NCI-H2081 treated with DMSO at 0.1 percent for 48 hours (cell line): ENCODE results near the gene GUK1.
"Not testable (repeated sequence)": the region's sequence is repeated elsewhere in the genome, so short reads cannot be mapped to it uniquely, and the experiment has no call there.

Experiments
- DNase-seq: peaks from one replicate; lab custom pipeline; 2025; lab: John Stamatoyannopoulos, UW

Gene GUK1

DNA sequence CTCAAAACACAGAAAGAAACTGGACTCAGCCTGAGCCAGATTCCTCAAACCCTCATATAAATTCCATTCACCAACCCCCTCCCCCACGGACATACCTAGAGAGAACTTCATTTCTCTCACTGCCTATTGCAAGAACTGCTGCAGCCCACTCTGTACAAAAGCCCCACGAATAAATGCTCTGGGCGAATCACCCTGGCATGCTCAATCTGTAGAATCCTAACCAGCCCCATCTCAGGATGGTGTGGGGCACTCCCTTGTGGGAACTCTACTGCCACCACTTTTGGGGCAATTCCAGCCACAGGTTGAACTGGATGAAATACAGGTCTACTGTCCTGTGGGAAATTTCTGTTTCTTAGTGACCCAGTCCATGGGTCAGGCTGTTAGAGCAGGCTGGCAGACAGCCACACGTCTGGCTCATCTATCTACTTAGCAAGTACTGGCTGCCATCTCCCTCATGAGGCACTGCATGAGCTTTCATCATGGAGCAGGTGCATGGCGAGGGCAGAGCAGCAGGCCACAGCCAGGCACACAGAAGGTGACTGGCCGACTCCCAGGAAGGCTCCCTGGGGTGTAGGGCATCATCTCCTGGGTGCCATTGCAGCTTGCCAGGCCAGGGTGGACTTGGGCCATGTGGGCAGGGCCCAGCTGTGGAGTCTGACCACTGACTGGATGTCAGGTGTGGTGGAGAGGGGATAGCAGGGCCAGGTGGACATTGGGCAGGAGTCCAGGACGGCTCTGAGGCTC, 35.4 kb upstream of the GUK1 start:
- no peak for DNase-seq

DNA sequence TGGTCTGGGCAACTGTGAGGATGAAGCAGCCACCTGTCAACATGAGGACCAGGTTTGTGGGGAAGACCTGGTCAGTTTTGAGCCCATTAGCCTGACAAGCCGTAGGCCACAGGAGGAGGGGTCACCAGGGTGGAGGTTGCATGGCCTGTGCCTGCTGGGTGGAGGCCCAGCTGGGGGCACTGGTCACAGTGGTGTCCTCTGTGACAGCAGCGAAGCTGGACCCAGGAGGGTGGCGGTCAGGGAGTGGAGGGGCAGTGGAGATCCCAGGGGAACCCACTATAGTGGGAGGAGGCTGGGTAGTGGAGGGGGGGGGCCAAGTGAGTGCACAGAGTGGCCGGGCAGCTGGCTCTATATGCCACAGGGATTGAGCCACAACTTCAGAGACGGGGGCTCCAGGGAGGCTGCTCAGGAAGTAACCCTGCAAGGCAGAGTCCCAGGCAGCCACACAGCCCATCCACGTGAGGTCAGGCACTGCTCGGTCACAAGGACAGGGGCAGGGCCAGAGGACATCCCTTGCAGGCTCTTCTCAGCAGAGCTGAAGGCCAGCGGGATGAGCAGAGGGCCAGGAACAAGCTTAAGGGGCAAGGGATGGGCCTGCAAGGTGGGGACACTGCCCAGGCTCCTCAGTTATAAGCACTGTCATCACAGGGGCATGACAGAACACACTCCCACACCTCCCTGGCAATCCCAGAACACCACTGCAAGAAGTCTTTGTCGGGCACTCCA, 34.6 kb upstream of the GUK1 start:
- no peak for DNase-seq

DNA sequence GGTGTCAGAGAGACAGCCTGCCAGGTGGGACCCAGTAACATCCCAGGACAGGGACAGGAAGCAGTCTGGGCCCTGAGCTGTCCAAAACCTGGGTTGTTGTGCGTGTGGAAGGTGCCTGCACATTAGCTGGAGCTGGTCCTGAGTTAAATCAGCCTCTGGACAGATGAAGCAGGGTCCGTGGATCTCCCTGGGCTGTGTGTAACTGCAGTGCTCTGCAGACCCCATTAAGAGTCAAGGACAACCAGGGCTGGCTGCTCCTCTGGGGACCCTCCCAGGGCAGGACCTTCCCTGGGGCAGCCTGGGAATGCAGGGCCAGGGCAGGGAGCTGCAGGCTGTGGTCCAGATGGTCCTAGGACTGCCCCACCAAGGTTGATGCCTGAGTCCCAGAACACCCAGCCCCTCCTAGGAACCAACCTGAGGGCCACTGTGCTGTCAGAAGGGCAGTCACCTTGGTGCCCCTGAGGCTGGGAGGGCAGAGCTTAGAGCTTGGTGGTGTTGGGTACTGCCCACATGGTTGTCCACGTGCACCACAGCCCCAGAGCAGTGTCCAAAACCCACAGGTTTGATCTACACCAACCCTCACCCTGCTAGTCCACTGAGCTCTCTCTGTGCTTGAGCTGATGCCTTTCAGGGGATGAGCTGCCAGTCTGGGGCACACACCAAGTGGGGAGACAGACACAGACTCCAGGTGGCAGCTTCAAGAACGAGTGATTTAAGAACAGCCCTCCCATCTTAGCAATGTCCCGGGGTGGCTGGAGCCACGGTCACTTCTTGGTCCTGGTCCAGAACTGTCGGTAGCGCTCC, 33.9 kb upstream of the GUK1 start:
- no peak for DNase-seq

DNA sequence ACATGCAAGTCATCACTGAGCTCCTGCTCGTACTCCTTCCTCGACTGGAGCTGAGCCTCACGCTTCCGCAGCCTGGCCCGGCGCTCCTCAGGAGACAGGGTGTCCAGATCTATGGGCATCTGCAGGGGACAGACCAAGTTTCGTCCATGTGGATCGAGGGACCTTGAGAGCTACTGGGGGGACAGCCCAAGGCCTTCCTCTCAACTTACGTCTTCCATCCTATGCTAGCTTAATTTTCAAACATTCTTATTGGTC, 33.4 kb upstream of the GUK1 start:
- DNase-seq: no peak

DNA sequence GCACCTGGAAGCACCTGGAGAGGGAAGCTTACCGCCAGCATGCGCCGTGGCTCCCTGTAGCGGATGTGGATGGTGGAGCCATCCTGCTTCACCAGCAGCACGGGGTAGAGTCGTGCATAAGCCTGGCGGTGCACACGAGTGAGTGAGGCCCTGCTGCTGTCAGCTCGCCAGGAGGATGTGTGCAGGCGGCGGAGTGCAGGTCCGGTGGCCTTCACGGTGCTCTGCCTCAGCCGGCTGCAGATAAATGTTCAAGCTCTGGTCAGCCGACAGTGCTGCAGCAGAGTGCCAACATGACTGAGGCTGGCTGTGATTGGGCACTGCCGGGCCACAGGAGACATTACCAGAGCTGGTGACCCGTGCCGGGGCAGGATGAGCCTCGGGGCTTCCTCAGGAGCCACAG, 32.4 kb upstream of the GUK1 start:
- DNase-seq: no peak

DNA sequence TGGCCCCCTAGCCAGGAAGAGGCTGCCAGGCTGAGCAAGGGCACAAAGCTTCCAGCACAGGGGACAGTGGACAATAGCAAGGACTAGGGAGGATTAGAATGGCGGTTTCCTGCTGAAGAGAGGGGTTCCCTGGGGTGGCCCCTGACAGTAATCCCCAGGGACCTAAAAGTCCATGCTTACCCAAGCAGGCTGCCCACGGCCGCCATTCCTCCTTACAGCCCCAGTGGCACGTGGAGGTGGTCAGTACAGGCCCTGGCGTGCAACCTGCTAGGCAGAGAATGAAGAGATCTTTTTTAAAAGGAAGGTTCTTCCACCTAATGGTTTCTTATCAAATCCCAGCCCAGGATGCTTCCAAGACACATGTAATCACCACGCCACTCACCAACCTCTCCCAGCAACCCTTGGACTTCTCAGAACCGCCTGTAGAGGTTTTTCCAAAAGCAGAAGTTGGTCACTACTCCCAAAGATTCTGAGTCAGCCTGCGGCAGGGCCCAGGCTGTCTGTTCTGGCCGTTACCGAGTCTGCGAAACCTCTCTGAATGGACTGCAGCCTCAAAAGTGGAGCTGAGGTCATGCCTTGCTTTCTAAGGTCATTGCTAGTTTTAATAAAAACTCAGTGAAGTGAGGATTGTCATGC, 31.9 kb upstream of the GUK1 start:
- no peak for DNase-seq

DNA sequence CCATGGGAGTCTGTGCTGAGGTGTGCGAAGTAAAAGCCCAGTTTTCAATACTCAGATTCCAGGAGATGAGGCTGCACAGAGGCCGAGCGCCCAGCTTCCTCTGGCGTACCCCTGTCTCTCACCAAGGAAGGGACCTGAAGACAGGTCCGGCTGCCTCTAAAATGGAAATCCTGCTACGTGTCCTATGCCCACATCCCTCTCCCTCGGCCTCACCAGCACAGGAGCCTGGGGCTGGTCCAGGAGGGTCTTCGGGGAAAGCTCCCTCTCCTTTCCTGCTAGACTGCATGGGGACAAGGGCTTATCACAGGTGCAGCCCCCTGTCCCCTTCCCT, 31.4 kb upstream of the GUK1 start:
- DNase-seq: no peak

DNA sequence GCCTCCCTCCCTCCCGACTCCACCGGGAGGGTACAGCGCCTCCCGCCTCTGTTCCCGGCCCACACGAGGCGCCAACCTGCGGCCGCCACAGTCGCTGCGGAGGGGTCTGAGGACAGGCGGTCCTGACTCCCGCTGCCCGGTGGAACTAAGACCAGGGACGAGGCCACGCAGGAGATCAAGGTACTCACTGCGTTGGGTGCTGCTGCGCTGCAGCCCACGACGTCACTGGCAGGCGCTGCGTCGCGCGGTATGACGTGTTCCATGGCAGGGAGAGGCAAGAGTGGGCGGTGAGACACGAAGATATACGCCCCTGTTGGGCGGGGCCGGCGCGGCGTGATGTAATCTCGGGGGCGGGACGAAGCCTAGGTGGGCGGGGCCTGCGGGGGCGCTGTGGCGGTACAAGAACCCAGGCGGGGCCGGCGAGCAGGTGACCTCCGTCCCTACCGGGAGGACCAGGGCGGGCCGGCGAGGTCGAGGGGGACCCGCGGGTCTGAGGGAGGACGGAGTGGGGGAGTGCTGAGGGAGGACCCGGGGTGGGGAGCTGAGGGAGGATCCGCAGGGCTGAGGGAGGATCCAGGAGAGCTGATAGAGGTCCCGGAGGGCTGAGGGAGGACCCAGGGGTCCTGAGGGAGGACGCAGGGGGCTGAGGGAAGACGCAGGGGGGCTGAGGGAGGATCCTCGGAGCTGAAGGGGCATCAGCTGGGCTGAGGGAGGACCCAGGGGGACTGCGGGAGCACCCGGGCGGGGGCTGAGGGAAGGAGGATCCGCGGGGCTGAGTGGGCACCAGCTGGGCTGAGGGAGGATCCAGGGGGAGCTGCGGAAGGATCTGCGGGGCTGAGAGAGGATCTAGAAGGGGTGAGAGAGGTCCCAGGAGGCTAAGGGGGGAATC, 30.8 kb upstream of the GUK1 start, which contains the start of gene MRPL55:
Gene MRPL55 (minus strand): TSS at position 227 of the 889 bp plus-strand sequence. CDS start 1,039 bp downstream, outside the sequence.
- peak; percentile 71 for DNase-seq

DNA sequence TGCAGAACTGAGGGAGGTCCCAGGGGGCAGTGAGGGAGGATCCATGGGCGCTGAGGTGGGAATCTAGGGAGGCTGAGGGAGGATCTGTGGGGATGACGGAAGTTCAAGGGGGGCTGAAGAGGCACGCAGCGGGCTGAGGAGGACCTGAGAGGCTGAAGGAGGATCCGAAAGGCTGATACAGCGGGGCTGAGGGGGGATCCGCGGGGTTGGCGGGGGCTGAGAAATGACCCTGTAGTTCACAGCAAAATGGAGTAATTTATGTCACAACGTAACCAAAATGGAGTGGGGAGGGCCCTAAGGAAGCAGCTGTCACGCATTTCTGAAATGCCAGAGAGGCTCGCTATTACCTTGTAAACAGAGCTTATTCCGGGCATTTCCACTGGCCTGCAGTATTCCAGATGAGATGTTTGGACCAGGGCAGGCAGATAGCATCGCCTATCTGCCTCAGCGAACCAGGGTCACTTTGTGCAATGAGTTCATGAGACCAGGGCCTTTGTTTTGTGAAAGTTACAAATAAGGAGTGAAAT, 30.1 kb upstream of the GUK1 start:
- DNase-seq: no peak

DNA sequence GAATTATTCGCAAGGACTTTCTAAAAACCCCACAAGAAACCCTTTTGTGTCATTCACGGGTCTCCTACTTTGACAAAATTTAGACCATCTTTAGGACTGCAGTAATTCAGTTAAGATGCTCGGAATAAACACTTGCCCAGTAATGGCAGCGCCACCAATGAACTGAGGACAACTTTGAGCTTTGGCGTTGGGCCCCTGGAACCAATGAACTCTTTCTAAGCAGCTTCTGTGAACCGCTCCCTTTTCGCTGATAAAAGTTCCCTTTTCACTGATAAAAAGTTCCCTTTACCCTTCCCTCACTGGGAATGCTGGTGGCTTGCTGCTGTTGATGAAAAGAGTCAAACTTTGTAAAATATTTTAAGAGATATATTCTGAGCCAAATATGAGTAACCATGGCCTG, 29.5 kb upstream of the GUK1 start:
- DNase-seq: no peak

DNA sequence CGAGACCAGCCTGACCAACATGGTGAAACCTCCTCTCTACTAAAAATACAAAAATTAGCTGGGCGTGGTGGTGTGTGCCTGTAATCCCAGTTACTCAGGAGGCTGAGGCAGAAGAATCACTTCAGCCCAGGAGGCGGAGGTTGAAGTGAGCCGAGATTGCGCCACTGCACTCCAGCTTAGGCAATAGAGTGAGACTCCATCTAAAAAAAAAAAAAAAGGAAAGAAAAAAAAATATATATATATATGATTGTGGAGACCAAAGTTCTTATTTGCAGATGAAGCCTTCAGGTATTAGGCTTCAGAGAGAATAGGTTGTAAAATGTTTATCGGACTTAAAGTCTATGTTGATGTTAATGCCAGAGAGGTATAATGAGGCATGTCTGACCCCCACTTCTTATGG, 28.8 kb upstream of the GUK1 start:
- not testable (repeated sequence) for DNase-seq

DNA sequence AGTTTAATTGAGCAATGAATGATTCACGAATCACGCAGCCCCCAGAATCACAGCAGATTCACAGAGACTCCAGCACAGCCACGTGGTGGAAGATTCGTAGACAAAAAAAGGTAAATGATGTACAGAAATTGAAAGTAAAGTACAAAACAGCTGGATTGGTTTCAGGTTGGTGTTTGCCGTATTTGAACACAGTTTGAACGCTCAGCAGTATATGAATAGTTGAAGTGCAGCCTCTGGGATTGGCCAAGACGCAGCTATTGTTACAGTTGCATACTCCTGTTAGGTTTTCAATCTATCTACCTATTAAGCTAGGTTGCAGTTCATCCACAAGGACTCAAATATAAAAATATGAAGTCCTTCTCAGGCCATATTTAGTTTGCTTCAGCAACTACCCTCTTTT, 27.9 kb upstream of the GUK1 start:
- DNase-seq: no peak

DNA sequence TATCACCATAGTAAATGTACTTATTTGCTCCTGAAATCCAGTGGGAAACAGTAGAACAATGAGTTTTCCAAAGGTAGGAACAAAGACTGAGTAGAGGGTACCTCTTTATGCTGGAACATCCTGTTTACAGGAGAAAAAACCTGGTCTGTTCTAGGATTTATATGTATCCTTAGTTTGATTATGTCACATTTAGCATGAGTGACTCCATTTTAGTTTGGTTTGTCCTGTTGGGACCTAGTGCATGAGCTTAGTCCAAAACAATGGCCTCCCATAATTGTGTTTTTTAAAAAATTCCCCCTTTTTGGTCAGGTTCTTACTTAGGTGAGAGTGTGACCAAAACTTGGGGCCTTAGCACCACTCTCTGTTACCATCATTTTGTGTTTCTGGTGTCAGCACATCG, 27.5 kb upstream of the GUK1 start:
- DNase-seq: no peak

DNA sequence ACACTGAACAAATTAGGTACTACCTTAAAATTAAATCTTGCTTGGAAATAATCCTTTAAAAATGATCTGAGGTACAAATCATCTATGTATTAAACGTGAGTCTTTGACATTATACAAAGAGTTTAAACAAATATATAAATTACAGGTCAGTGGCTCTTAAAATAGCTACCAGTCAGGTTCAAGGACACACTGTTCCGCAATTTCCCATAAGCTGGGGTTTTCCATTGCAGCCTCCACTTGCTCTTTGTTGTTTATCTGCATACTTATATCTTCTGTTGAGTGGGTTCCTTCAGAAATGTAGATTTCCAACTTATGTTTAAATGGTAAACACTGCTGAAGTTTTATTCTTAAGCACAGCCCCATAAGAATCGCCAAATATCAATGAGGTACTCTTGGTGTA, 25.3 kb upstream of the GUK1 start:
- no peak for DNase-seq

DNA sequence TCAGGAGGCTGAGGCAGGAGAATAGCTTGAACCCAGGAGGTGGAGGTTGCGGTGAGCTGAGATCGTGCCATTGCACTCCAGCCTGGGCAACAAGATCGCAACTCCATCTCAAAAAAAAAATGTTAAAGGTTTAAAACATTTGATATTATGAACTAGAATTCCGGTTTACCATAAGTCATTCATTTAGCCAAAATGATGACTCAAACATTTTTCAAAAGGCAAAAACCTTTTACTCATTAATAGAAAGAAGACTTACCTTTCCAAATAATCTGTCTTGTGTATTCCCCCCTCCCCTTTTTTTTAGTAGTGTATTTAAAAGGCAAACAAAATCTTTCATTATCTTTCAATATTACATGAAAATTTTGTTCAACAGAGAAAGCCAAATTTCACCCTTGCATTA, 22.7 kb upstream of the GUK1 start:
- DNase-seq: no peak

DNA sequence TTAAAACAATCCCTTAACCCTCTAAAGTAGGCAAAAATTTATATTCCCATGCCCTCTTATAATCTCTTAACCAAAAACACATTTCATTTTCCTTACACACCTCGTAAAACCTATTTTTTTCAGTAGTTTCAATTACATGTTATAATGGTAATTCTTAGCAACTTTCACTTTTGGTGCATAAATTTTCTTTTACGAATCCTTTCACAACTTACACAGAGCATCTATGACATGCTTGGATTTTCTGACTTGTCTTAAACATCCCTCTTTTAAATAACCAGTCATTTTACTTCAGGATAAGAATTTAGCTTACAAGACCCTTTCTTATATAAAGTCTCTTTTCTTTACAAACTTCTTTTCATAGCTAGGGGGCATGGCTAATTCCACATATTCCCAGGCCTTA, 22.0 kb upstream of the GUK1 start:
- DNase-seq: no peak

DNA sequence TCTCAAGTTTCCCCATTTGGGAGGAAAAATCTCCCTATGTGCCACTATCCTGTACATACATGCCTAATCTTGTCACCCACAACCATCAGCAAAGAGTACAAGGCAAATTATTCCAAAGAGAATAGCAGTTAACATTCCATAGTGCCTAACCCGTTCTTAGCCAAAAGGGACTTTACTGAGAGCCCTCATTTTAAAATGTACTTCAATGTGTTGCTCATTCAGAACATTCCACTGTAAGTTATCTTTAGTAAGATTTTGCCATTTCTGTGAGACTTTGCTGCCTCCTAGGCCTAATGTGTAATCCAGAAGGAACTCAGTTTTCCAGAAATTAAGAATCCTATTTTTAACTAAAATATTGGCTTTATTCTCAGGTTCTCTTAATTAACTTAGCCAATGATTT, 19.7 kb upstream of the GUK1 start:
- no peak for DNase-seq

DNA sequence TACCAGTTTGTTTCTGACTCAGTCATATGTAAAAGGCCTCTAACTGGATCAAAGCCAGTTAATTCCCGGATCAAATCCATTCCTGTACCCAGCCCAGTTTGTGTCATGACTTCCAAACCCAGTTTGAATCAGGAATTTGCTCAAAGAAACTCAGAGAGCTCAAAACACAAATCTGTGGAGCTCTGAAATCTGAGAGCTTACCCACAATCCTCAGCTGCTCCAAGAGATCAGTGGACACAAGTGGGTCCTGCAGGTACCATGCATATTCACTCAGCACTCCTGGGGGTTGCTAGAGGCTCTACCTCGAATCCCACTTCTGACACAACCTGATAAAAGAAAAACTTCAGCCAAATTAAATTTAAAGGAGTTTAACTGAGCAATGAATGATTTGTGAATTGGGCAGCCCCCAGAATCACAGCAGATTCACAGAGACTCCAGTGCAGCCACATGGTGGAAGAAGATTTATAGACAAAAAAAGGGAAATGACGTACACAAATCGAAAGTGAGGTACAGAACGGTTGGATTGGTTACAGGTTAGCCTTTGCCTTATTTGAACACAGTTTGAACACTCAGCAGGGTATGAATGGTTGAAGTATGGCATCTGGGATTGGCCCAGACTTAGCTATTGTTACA, 19.1 kb upstream of the GUK1 start:
- no peak for DNase-seq

DNA sequence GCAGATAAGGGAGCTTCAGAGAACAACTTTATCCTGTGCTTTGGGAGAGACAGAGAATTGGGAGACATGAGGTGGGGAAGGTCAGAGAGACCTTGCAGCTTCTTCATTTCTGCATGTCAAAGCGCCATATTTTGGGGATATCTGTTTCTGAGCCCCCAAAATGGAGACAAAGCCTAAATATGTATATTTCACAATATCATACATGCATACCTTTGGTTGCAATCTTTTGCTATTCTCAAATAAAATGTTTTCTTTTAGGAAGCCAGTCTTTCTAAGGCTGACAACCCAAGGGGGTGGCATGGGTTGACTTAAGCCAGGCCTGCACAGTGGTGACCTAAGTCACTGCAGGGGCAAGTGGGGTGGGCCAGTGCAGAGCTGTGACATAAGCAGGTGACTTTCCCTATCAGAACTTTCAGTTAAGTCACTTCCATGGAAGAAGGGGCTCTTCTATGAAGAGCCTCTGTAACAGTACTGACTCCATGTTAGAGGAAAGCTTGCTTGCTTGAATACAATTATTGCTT, 17.1 kb upstream of the GUK1 start:
- DNase-seq: no peak

DNA sequence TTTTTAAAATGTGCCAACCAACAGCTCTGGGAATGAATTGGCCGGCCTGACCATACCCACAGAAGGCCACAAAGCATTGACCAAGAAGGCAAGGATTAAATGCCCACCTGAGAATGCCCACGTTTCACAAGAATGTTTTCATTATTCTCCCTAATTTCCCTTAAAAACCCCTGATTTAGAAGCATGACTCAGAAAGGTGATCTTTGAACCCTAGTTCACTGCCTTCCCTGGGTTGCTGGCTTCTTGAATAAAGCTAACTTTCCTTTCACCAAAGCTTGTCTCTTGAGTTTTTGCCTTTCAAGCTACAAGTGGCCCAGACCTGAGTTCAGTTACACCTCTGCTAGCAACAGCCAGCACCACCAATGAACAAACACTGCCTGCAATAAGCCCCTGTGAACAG, 16.6 kb upstream of the GUK1 start:
- DNase-seq: no peak

DNA sequence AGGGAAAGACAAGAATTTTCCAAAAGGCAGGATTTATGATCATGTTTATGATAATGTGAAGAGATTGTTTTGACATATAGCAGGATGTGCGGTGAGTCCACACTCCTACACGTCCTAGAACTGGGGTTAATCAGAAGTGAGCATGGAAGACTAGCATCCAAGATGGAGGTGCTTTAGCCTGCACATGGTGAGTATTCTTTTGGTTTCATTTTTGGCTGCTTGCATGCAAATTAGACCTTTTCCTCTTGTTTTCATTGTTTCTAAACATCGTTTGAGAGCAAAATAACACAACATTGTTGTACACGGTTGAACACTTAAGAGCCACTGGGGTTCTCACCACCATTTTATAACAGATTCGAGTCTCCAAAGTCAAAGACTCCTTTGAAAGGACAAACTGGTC, 14.9 kb upstream of the GUK1 start:
- DNase-seq: no peak
